Bone marrow (tissue), 2 donors: ENCODE results near the gene OSBPL3.

Source experiments
- DNase-seq, 2 donors: peaks; one replicate each; lab custom pipeline; 2025; lab: John Stamatoyannopoulos, UW

Gene OSBPL3

DNA sequence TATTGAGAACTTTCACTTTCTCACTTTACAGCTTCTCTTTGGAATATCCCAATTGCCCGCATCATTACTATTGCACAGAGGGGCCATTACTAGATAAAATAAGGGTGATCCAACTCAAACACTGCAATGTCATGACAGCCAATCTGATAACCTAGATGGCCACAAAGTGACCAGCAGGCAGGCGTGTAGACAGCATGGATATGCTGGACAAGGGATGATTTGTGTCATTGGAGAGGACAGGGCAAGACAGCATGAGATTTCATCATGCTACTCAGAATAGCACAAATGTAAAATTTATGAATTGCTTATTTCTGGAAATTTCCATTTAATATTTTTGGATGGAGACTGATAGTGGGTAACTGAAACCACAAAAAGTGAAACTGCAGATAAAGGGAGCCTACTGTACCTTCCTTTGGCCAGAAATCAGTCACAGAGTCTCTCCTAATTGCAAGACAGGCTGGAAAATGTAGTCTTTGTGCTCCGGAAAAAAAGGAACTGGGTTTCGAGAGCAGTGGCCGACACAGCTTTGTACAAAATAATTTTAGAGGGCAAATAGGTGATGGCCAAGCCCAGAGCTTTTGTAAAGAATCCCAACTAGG lies 216.6 kb downstream of the OSBPL3 start:
- DNase-seq = no peak

DNA sequence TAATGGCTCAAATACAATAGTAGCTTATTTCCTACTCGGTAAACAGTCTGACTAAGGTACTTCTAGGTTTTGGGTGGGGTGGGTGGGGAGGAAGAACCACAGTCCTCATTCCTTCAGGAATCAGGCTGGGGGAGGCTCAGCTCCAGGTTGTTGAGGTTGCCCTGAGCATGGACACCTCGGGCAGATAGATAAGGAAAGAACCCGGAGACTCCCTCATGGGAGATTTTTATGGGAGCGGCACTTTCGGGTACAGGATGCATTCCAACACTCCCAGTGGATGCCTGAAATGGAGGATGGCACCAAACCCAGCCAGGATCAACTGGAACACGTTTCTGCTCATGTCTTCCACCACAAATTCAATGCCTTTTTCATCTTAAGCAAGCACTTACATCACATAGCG lies 217.2 kb downstream of the OSBPL3 start:
- no peak for DNase-seq

DNA sequence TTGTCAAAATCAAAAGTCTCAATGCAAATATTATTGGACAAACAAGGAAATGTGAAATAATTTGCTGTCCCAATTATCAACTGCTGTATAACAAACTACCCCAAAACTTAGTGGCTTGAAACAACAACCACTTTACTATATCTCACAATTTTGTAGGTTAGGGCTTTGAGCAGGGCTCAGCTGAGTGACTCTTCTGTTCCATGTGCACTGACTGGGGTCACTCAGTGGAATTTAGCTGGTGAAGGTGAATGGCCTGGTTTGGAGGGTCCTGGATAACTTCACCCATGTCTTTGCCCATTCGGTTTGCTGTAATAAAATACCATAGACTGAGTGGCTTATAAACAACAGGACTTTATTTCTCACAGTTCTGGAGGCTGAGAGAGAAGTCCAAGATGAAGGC lies 219.0 kb downstream of the OSBPL3 start:
- DNase-seq = no peak

DNA sequence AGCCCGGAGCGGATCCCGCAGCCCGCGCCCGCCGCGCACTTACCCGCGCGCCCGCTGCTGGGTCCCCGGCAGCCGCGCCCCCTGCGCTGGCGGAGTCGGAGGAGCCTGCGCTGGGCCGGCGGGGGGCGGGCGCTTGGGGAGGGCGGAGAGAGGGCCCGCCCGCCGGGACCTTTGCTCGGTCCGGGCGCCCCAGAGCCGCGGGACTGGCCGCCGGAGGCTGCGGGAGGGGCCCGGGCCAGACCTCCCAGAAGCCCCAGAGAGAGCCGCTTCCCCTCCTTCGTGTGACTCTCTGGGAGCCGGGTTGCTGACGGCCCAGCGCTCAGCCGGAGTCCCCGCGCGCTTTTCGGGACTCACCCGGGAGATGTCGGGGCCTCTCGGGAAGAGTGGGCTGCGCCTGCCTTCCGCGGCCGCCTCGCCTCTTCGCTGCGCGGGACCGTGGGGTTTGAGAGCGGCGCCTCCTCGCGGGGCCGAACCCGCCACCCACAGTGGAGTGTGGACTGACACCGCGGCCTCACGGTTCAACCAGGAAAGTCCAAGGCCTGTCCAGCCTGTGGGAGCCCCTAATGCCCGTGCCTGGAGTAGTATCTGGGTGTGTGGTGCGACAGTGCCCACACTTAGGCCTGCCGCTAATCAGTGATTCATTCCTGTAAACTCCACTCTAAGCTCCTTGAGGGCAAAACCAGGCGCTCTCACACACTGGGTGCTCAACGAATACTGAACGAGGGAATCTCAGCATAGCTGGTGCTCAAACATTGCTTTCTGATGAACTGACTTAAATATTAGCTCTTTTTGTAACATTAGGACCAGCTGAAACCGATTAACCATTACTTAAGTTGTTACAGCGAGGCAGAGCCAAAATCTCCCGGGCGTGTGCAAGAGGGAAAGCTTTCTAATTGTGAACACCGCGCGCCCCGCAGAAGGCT lies 222.4 kb downstream of the OSBPL3 start, which contains the start of gene GSDME:
TSS of gene GSDME (minus strand) at position 112 of the 923 bp plus-strand sequence. CDS start 7,690 bp downstream, outside the sequence.
- DNase-seq = peak in 1 of 2 donors; percentile 30

DNA sequence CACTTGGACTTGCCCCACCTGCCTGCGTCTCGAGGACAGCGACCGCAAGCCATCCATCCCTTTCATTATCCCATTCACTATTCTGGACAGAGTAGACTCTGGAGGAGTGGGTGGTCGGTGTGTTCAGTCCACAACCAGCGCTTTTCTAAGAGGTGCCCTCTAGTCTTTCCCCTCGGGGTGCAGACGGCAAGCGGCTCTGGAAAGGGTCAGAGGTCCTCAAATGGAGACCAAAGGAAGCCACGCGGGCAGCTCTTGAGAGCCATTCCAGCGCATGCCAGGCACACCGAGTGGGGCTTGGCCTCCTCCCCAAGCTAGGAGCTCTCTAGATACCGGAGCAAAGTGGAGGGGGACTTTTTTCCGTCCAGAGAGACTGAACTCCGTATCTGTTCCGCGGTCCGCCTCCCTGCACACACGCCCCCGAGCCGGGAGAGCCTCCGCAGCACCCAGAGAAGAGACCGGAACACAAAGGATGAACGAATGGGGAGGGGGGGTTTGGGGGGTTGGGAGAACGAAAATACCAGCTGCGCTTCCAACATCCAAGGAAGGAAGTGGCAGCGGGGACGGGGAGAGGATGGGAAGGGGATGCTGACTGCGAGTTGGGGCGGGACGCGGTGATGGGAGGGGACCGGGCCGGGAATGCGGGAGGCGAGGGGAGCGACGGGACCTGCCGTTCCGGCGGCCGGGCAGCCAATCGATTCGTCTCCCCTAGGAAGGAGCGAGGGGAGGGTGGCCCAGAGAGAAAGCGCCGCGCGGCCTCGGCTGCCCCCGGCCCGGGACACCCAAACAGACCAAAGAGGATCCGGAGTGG lies 223.2 kb downstream of the OSBPL3 start:
- peak; percentile 13 to 30 for DNase-seq

DNA sequence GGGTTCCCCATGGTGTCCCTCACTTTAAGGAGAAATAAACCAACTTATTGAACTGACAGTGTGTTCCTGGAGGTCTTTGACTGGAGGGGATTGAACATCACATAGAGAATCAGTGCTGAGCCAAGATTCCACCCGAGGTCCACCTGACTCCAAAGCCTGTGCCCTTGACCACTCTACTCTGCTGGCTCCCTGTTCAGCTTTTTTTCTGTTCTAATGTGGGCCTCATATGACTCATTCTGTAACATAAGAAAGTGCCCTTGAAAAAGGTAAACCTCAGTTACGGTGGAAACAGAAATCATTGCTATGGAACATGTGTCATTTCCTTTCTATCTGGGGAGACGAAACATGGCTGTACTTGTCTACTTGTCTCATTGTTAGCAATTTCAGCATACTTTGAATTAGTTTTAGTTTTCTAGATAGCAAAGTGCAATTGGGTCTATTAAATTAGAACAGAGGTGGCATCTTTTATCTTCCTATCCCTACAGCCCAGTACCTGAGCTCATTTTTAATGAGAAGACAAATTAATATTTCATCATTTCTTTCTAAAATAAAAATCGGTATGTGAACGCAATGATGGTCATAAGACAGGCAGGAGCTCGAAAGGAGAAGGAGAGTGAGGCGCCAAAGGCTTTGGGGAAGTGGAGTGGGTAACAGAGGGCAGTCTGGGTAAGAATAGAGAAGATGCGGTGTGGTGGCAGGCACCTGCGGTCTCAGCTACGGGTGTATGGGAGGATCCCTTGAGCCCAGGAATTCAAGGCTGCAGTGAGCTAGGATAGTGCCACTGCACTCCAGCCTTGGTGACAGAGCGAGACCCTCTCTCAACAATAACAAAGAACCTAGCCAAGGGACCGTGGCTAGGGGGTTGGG lies 224.2 kb downstream of the OSBPL3 start:
- DNase-seq = no peak

DNA sequence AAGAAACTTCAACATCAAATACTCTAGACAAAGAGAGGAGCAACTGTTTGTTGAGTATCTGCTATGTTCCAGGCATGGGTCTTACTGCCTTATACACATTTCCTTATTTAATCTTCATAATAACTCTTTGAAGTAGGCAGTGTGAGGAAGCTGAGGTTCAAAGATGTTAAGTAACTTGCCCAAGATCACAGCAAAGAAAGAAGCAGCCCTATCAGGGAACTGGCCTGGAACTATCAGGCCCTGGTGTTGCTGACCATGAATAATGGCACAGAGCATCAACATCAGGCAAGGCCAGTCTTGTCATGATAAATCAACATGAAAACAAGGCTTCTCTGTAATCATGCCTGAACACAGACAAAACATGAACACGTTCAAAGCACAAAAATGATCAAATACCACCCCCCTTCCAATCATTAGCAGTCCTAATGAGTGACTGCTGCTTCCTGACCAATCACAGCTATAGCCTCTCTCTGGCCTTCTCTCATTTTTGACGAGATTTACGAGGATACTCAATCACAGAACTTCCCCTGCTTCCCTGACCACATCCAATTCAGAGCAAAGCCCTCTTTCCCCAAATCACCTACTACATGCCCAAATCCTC lies 225.0 kb downstream of the OSBPL3 start:
- no peak for DNase-seq

DNA sequence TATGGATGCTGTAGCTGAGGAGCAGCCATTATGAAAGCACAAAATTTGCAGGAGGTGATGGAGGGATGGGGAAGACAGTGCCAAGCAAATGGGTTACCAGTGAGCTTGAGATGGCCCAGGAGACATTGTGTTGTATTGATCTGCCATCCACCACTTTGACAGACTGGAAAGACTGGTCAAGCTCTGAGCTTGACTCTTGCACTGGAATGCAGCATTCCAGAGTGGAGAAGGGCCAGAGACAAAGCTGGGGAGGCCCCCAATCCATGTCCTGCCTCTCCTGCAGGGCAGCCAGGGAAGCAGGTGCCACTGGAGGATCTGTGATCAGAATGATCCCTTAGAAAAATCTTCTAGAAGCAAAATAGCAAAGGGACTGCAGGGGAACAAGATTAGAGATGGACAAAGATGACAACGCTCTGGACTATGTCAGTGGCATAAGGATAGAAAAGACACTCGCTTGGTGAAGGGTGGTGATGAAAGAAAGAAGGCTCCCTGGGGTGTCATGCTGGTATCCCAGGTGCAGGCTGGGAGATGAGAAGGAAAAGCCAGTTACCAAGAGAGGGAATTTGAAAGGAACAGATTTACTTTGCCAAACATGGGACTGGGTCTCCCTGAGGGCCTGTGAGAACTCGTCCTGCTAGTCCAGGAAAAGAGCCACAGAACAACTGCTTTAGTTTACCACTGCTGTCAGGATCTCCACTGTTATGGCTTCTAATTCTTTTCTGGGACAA lies 227.7 kb downstream of the OSBPL3 start:
- no peak for DNase-seq

DNA sequence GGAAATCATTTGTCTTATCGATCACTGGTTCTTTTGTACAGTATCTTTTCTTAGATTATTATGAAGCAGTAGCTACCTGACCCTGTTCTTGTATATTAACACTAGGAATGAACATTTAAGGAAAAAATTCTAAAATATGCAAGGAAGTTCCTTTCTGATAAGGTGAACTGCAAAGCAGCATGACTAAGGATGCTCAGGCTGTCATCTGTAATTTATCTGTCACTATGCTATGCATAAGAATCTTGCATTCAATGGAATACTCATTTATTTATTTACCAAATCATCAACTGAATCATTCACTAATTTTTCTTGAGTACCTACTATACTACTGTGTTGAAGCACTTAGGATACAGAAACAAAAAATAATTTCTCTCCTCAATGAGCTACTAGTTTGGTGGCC lies 228.5 kb downstream of the OSBPL3 start:
- no peak for DNase-seq

DNA sequence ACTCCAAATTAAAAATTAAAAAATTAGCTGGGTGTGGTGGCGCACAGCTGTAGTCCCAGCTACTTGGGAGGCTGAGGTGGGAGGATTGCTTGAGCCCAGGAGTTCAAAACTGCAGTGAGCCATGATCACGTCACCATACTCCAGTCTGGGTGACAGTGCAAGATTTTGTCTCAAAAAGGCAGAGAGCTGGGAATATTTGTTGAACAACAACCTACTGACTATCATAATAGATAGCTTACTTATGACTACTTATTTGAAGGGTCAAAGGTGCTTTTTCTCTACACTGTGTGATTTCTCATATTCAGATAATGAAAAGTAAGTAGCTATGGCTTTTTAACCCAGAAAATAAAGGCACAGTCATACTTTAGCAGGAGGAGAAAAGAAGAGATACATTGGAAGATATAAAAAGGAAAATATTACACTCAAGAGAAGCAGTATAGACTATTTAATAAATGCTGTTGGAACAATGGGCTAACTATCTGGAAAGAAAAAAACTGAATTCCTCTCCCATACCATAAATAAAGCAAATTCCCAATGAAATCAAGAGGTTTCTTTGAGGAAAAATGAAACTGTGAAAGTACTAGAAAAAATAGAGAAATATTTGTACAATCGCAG lies 229.4 kb downstream of the OSBPL3 start:
- DNase-seq = no peak

DNA sequence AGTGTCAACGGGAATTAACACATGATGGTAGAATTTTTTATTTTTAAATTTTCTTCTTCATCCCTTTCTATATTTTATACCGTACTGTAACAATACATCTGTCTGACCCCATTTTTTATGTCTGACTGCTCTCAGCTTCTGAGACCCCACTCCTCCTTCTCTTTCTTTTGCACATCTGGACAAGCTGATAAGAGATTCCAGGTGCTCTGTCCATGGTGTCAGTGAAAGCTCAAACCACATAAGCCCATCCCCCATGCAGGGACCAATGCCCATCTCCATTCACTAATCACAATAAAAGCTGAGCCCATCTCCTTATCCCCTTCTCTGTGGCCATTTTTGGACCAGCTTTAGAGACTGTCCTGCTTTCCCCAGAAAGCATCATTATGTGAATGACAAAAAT lies 231.5 kb downstream of the OSBPL3 start:
- no peak for DNase-seq
